Thoracic aorta (tissue), 2 donors: ENCODE results near the gene FAM151A. TPM values are rescaled to one million over a fixed set of nuclear protein-coding genes. Genes with fewer than 3 reads are reported as not detected.
A peak's percentile ranks its signal among the peaks of the same experiment; 100 is the strongest.

Source experiments
- ATAC-seq: fragments of 150-250 bp; one replicate; pipeline ENCODE4 v1.8.0; 2017; ENCODE audit warnings: low read depth; ENCODE audit not compliant: insufficient number of reproducible peaks, low FRiP score
- DNase-seq: peaks from one replicate; pipeline ENCODE4 v3.0.0-alpha.2; 2020; ENCODE audit warnings: low spot score
- H3K27ac ChIP-seq, 2 donors: fragments of 200-600 bp; sonication (generic); 1 replicate in 1 of 2; 2 replicates in 1 of 2; pipeline ENCODE4 v1.5.1; 2016; ENCODE audit warnings: mild to moderate bottlenecking in 2 of 2, moderate library complexity in 2 of 2
- H3K27me3 ChIP-seq: fragments of 200-600 bp; sonication (generic); replicated peaks from 2 replicates; pipeline ENCODE4 v1.6.0; 2016; ENCODE audit warnings: mild to moderate bottlenecking; ENCODE audit not compliant: insufficient read depth
- H3K36me3 ChIP-seq: fragments of 200-600 bp; sonication (generic); one replicate; pipeline ENCODE4 v1.5.1; 2016
- H3K4me1 ChIP-seq, 2 donors: fragments of 200-600 bp; sonication (generic); 1 replicate in 1 of 2; 2 replicates in 1 of 2; pipeline versions ENCODE4 v1.5.1 to v1.6.0; 2016; ENCODE audit warnings: low read depth in 2 of 2, mild to moderate bottlenecking in 1 of 2; ENCODE audit not compliant: control insufficient read depth in 1 of 2
- H3K4me3 ChIP-seq: fragments of 200-600 bp; sonication (generic); 2 replicates; pipeline ENCODE4 v1.5.1; 2016; ENCODE audit warnings: mild to moderate bottlenecking
- H3K9me3 ChIP-seq: fragments of 200-600 bp; sonication (generic); 2 replicates; pipeline ENCODE4 v1.5.1; 2016
- CTCF ChIP-seq: fragments of 200-600 bp; sonication (generic); IDR thresholded peaks from one replicate; pipeline ENCODE4 v1.5.1; 2019; ENCODE audit warnings: antibody characterized with exemption
- total RNA-seq, 2 donors: library from RNA; depleted of rRNA; stranded (reverse); fragments of >200 nt; gene quantifications; one replicate each; pipeline versions ENCODE4 v1.1.0 to v1.2.3, GENCODE V29; 2016

FAM151A gene
- total RNA-seq, 2 donors from 2014 or later: not detected

DNA sequence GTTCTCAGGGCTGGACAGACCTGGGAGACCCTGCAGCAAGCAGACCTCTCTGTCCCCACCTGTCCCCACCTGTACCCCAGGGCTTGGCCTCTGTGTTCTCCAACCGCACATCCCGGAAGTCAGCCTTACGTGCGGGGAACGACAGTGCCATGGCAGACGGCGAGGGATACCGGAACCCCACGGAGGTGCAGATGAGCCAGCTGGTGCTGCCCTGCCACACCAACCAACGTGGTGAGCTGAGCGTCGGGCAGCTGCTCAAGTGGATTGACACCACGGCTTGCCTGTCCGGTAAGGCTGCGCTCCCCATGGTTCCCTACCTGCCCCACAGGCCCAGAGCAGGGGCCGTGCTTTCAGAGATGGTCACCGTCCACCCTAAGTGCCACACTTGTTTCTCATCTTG lies 38.8 kb downstream of the FAM151A start:
- peaks cover 12 to 35% of the 10 kb centered on the region in 2 donors for H3K4me1 ChIP-seq
- DNase-seq: no peak

GRCh38 chr1:54583871-54584270 lies 39.5 kb downstream of the FAM151A start:
- Histone ChIP-seq H3K4me1 (peaks cover 17 to 40% of the 10 kb centered on the region in 2 donors), H3K4me3 (no peak overlapping the region), H3K27ac (peak overlapping the region in 1 of 2 donors; percentile 30), H3K9me3 (no peaks in the 10 kb centered on the region), H3K36me3 (no peaks in the 10 kb centered on the region), H3K27me3 (no peaks in the 10 kb centered on the region)
- ATAC-seq (no peak), DNase-seq (no peak)
- TF ChIP-seq CTCF: no peak

More for the DNA sequence above, 38.8 kb downstream of the FAM151A start:
- ATAC-seq: no peak
- H3K27me3 ChIP-seq: no peaks in the 10 kb centered on the region
- H3K36me3 ChIP-seq: no peaks in the 10 kb centered on the region
- H3K27ac ChIP-seq: no peak overlapping the region
- H3K4me3 ChIP-seq: no peak overlapping the region
- TF ChIP-seq CTCF: no peak
- H3K9me3 ChIP-seq: no peaks in the 10 kb centered on the region

- no peak for ATAC-seq
Measured at GRCh38 chr1:54583307-54583686, 40.0 kb downstream of the FAM151A start.

GRCh38 chr1:54582566-54583306 lies 40.6 kb downstream of the FAM151A start:
- Histone ChIP-seq H3K27ac (peak overlapping the region; percentile 89 to 97), H3K36me3 (no peaks in the 10 kb centered on the region), H3K9me3 (no peaks in the 10 kb centered on the region), H3K27me3 (no peaks in the 10 kb centered on the region), H3K4me3 (no peak overlapping the region), H3K4me1 (peaks cover 27 to 48% of the 10 kb centered on the region in 2 donors)
- DNase-seq (no peak), ATAC-seq (no peak)
- TF ChIP-seq CTCF: no peak

More at GRCh38 chr1:54583307-54583686, 40.0 kb downstream of the FAM151A start:
- Histone ChIP-seq H3K36me3 (no peaks in the 10 kb centered on the region), H3K27me3 (no peaks in the 10 kb centered on the region), H3K4me1 (peaks cover 22 to 42% of the 10 kb centered on the region in 2 donors), H3K4me3 (no peak overlapping the region), H3K9me3 (no peaks in the 10 kb centered on the region), H3K27ac (peak overlapping the region; percentile 89 to 97)
- DNase-seq: no peak
- TF ChIP-seq CTCF: no peak

GRCh38 chr1:54581621-54582035 lies 41.7 kb downstream of the FAM151A start:
- no peak for TF ChIP-seq CTCF
- H3K4me1 ChIP-seq: peaks cover 28 to 51% of the 10 kb centered on the region in 2 donors
- no peaks in the 10 kb centered on the region for H3K36me3 ChIP-seq
- H3K4me3 ChIP-seq: no peak overlapping the region
- no peaks in the 10 kb centered on the region for H3K27me3 ChIP-seq
- no peaks in the 10 kb centered on the region for H3K9me3 ChIP-seq
- ATAC-seq (peak; percentile 72), DNase-seq (peak; percentile 90)
- H3K27ac ChIP-seq: peak overlapping the region; percentile 90 to 97
